Urothelium cell line (cell line): ENCODE results near the gene LTC4S.
"Not testable (repeated sequence)": the region's sequence is repeated elsewhere in the genome, so short reads cannot be mapped to it uniquely, and the experiment has no call there.

ENCODE experiments used
- DNase-seq: peaks from one replicate; pipeline ENCODE4 v3.0.0; 2011; ENCODE audit warnings: low spot score, mixed read lengths
- FAIRE-seq: peaks from 2 replicates; lab custom pipeline; 2011; peaks lifted over from hg19 to GRCh38; lab: Jason Lieb, UNC

The LTC4S gene

GRCh38 chr5:179822059-179822432 lies 28.3 kb downstream of the LTC4S start:
- FAIRE-seq (no peak), DNase-seq (no peak)

- FAIRE-seq (no peak), DNase-seq (no peak)
These were observed 28.7 kb downstream of the LTC4S start for GRCh38 chr5:179822444-179822990.

GRCh38 chr5:179823937-179824744 lies 30.4 kb downstream of the LTC4S start:
- DNase-seq (no peak), FAIRE-seq (no peak)

- FAIRE-seq (no peak), DNase-seq (no peak)
These were observed 30.9 kb downstream of the LTC4S start for GRCh38 chr5:179824745-179825112.

GRCh38 chr5:179825655-179826182 lies 31.9 kb downstream of the LTC4S start:
- DNase-seq (no peak), FAIRE-seq (no peak)

- FAIRE-seq (no peak), DNase-seq (no peak)
These were observed 33.9 kb downstream of the LTC4S start for GRCh38 chr5:179827680-179828079.

GRCh38 chr5:179828756-179829421 lies 35.1 kb downstream of the LTC4S start:
- FAIRE-seq (no peak), DNase-seq (no peak)

- DNase-seq (no peak), FAIRE-seq (no peak)
These were observed 36.1 kb downstream of the LTC4S start for GRCh38 chr5:179829732-179830435.

- DNase-seq, result no peak
- no peak for FAIRE-seq
These were observed 37.2 kb downstream of the LTC4S start for GRCh38 chr5:179830818-179831468.

- DNase-seq (no peak), FAIRE-seq (no peak)
These were observed 38.4 kb downstream of the LTC4S start for GRCh38 chr5:179832039-179832745.

GRCh38 chr5:179833056-179833708 lies 39.4 kb downstream of the LTC4S start:
- DNase-seq (no peak), FAIRE-seq (no peak)

- DNase-seq (no peak), FAIRE-seq (no peak)
These were observed 39.9 kb downstream of the LTC4S start for GRCh38 chr5:179833709-179834070.

GRCh38 chr5:179834120-179834519 lies 40.3 kb downstream of the LTC4S start:
- DNase-seq, result no peak
- no peak for FAIRE-seq

GRCh38 chr5:179834871-179835270 lies 41.1 kb downstream of the LTC4S start:
- not testable (repeated sequence) for FAIRE-seq

GRCh38 chr5:179836225-179837019 lies 42.6 kb downstream of the LTC4S start:
- FAIRE-seq (no peak), DNase-seq (no peak)

More at GRCh38 chr5:179834871-179835270, 41.1 kb downstream of the LTC4S start:
- not testable (repeated sequence) for DNase-seq

GRCh38 chr5:179837076-179838011 lies 43.6 kb downstream of the LTC4S start:
- FAIRE-seq, result no peak

GRCh38 chr5:179839328-179840256 lies 45.8 kb downstream of the LTC4S start:
- DNase-seq, result no peak
- FAIRE-seq, result no peak

More at GRCh38 chr5:179837076-179838011, 43.6 kb downstream of the LTC4S start:
- DNase-seq, result no peak
